Hematopoietic multipotent progenitor cell treated with erythropoietin and hydrocortisone succinate and interleukin-3 and kit ligand, for 8 days (in vitro differentiated cells): ENCODE data around the gene CRK.
A peak's percentile ranks its signal among the peaks of the same experiment; 100 is the strongest.
"Not testable (repeated sequence)": the region's sequence is repeated elsewhere in the genome, so short reads cannot be mapped to it uniquely, and the experiment has no call there.

Experiments used
- DNase-seq: peaks from one replicate; pipeline ENCODE4 v3.0.0-alpha.2; 2015

The CRK gene

DNA sequence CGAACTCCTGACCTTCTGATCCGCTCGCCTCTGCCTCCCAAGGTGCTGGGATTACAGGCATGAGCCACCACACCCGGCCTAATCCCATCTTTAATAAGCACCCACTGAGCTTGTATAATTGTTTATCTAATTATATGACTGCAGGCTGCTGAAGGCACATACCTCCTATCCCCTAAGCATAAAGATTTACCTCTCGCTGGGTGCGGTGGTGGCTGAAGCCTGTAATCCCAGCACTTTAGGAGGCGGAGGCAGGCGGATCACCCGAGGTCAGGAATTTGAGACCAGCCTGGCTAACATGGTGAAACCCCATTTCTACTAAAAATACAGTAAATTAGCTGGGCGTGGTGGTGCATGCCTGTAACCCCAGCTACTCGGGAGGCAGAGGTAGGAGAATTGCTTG is 35.9 kb downstream of the CRK start:
- no peak for DNase-seq

DNA sequence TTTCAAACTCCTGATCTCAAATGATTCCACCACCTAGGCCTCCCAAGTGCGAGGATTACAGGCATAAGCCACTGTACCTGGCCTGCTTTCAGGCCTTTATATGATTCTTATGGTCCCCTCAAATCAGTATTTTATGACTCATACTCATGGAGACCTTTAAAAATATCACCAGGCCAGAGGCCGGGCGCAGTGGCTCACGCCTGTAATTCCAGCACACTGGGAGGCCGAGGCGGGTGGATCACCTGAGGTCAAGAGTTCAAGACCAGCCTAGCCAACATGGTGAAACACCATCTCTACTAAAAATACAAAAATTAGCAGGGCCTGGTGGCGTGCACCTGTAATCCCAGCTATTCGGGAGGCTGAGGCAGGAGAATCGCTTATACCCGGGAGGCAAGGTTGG is 37.6 kb downstream of the CRK start:
- DNase-seq: not testable (repeated sequence)

DNA sequence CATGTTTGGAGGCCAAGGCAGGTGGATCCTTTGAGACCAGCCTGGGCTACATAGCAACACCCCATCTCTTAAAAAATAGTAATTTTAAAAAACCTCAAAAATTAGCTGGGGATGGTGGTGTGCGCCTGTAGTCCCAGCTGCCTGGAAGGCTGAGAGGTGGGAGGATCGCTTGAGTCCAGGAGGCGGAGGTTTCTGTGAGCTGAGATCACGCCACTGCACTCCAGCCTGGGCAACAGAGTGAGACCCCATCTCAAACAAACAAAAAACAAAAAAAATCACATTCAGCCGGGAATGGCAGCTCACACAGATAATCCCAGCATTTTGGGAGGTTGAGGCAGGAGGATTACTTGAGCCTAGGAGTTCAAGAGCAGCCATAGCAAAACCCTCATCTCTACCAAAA is 39.6 kb downstream of the CRK start:
- no peak for DNase-seq

DNA sequence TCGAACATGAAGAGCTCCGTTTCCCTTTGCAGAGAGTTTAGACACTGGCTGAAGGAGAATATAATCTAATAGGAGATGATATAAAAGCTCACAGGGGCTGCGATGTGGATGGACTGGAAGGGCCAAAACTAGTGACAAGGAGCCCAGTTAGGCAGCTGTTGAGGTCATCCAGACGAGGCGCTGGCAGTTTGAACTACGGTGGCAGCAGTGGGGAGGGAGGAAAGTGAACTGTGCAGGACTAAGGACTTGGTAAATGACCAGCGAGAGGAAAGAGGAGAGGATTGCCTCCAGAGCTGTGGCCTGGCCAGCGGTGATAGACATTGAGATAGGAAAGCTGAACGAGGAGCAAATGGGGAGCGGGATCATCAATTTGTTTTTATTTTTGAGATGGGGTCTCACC is 41.4 kb downstream of the CRK start:
- no peak for DNase-seq

DNA sequence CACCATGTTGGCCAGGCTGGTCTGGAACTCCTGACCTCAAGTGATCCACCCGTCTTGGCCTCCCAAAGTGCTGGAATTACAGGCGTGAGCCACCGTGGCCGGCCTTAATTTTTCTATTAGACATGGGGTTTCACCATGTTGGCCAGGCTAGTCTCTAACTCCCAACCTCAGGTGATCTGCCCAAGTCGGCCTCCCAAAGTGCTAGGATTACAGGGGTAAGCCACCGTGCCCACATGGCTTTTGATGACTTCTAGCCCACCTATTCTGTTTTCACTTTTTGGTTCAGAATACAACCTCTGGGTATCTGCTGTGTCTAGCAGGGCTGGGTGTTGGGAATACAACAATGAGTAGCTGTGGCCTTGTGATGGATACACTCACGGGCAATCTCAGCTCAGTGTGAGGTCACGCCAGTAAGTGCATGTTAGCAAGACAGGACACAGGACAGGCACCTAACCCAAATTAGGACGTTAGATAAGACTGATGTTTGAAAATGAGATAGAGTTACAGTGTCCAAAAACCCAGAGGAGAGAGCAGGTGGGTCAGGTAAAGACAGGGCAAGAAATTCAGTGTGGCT is 41.9 kb downstream of the CRK start:
- DNase-seq: no peak

DNA sequence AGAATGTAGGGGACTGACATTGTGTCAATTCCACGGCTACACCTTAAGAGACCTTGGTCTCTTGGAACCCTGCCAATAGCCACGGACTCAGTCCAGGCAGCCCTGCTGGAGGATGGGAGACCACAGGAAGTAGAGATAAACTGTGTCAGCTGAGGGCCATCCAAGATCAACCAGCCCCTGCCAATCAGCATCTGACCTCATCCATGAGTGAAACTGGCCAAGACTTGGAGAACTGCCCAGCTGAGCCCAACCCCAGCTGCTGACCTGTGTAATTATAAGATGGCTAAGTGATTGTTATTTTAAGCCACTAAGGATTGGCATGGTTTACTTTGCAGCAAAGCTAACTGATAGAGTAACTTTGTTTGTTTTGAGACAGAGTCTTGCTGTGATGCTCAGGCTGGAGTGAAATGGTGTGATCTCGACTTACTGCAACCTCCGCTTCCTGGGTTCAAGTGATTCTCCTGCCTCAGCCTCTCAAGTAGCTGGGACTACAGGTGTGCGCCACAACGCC is 42.7 kb downstream of the CRK start:
- peak; percentile 72 for DNase-seq

DNA sequence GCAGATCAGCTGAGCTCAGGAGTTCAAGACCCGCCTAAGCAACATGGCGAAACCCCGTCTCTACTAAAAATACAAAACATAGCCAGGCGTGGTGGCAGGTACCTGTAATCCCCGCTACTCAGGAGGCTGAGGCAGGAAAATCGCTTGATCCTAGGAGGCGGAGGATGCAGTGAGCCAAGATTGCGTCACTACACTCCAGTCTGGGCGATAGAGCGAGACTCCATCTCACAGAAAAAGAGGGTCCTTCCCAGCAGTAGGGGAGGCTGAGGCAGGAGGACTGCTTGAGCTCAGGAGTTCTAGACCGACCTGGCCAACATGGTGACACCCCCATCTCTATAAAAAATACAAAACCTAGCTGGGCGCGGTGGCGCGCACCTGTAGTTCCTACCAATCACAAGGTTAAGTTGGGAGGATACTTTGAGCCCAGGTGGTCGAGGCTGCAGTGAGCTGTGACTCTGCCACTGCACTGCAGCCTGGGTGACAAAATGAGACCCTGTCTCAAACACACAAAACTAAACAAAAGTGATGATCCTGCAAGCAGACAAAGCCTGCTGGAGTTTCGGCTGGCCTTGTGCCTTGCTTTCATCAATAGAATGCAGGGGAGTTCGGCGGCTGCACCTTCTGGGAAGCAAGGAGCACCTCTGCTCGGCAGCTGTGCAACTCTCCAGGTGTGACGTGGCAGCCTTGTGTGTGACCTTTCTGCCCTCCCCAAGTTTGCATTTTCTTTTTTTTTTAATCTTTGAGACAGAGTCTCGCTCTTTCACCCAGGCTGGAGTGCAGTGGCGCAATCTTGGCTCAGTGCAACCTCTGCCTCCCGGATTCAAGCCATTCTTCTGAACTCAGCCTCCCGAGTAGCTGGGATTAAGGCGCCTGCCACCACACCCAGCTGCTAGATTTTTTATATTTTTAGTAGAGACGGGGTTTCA is 43.6 kb downstream of the CRK start:
- DNase-seq: no peak

DNA sequence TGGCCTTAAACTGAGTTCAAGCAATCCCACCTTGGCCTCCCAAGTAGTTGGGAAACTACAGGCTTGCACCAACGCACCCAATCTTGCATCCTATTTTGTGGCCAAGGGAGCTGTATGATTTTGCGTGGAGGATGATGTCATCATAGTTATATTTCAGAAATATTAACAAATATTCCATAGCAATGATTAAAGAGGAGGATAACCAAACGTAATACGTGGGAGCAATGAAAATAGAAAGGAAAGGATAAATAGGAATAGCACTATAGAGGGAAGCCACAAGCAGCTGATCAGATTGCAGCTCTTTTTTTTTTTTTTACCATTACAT is 53.8 kb downstream of the CRK start:
- DNase-seq: no peak

DNA sequence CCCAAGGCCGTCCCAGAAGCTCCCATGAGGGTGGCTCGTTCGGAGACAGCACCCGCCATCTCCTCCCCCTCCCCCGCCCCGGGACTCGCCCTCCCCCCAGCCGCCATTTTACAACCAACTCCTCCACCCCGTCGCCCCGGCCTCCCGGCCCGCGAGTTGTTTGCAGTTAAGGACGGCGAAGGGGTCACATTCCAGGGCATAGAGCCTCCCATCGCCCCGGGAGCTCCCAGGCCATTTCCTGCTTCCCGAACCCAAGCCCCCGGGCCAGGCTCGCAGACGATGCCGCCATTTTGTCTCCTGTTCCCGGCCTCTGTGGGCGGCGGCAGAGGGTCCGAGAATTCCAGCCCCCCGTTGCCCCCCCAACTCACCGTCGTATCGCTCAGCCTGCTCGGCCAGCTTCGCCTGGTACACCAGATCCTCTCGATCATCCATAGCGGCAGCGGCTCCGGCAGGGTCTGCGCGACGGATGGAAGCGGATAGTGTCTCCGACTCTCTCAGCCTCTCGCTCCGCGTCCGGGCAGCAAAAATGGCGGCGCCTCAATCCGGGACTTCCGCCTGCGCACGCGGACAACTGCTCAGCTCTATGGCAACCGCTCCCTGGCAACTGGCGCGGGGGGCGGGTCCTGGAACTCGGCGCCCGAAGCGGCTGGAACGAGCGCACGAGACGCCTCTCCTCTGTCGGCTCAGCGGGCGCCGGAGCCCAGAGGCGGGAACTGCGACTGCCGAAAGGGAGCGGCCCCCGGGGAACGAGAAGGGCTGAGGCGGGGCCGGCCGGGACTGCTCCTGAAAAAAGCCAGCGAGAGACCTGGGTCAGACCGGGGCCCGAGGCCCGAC is 56.1 kb downstream of the CRK start, which contains the start of gene YWHAE:
YWHAE (minus strand) TSS at position 544 of the 834 bp plus-strand sequence; CDS start at position 432, 112 bp downstream.
- peak; percentile 95 for DNase-seq

DNA sequence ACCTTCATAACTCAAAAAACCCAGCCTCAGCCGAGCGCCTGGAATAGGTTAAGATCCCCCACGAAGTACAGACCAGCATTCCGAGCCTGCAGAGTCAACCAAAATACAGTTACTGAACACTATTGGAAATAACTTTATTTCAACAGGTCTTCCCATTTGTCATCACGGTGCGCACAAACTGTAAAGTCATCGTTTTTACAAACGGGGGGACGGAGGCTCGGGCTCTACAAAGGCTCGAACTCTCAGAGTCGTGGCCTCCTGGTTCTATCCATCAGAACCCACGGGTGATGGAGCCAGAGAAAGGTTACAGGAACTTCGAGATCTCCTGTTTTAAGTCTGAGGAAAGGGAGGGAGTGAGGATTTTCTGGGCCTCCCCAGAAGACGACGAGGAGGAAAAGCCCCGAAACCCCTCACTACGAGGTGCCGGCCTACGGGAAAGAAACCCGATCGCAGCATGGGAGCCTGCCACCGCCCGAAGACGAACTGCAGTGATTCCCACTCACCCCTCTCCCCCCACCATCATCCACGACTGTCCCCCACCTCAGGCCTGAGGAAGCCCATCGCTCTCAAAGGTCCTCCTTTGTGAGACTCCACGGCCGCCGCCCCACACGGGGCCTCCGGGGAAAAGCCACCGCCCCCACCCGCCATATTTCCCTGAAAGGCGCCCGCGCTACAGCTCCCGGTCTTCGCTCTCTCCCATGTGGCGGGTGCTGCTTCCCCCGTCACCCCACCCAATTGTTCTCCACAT is 56.9 kb downstream of the CRK start:
- peak; percentile 43 for DNase-seq

DNA sequence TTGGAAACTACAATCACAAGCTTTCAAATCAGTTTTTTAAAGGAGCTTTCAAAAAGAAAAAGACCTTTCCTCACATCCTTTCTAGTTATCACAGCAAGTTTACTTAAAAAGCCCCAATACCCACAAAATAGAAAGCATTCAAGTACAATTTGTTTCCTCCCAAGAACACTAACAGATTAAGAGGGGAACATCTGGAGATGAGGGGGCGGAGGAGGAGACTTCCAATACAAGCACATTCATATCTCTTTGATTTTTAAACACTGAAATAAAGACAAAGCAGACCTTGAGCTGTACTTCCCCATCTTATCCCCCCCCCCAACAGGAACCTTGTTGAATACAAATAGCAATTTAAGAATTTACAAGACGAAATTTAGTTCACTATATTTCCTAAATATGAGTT is 58.0 kb downstream of the CRK start:
- DNase-seq: no peak

DNA sequence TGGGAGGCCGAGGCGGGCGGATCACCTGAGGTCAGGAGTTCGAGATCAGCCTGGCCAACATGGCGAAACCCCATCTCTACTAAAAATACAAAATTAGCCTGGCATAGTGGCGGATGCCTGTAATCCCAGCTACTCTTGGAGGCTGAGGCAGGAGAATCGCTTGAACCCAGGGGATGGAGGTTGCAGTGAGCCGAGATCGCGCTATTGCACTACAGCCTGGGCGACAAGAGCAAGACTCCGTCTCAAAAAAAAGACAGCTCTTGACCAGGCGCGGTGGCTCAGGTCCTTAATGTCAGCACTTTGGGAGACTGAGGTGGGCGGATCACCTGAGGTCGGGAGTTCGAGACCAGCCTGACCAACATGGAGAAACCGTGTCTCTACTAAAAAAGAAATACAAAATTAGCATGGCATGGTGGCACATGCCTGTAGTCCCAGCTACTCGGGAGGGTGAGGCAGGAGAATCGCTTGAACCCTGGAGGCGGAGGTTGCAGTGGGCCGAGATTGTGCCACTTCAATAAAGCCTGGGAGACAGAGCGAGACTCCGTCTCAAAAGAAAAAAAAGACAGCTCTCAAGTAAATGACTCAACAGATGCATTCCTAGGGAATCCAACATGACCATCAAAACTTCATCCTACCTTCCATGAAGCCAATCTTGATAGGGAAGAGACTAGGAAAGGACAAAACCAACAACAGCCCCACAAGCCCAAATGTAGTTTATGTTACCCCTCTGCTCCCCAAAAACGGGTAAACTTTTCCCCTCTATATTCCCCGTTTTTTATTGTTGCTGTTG is 60.0 kb downstream of the CRK start:
- not testable (repeated sequence) for DNase-seq

DNA sequence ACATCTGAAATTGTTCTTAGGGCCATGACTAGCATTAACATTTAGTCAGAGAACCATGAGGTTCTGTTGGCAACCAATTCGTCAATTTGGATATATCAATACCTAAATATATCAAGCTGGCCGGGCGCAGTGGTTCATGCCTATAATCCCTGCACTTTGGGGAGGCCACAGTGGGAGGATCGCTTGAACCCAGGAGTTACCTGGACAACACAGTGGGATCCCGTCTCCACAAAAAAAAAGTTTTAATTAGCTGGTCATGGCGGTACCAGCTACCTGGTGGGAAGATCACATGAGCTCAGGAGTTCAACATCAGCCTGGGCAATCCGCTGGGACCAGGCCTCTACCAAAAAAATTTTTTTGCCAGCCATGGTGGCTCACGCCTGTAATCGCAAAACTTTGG is 64.5 kb downstream of the CRK start:
- no peak for DNase-seq

DNA sequence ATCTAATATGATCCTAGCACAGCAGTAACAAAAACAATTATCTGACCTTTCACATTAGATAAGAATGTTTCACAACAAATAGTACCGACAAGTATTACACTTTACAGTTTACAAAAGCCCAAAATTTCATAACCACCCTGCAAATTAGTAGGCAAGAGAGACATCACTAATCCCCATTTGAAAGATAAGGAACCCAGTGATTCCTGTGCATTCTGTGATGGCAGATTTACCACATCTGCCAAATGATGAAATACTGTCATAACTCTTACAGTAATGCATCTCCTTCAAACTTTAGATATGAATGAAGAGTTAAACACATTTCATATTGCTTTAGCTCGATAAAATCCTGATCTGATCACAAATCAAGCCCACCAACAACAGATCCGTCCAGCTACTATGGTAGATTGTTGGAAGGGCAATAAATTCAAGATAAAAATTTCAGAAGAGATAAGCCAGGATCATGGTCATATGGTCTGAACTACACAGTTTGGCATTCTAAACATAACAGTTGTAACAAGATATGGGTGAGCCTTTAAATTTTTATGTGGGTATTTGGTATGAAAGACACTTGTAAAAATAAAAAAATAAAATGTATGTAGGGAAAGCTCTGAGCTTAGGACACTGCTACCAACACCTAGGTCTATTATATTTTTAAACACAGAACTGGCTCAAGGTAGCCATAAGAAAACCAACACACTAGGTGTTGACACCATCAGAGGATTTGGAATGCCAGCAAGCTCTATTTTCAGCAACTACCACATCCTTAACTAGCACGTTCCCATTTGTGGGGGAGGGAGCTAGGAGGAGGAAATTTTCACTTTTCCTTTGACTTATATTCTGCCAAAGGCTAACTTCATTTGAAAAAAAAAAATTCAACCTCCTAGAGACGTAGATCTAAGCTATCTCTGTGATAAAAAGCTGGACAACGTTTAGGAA is 65.3 kb downstream of the CRK start:
- peak; percentile 49 for DNase-seq

DNA sequence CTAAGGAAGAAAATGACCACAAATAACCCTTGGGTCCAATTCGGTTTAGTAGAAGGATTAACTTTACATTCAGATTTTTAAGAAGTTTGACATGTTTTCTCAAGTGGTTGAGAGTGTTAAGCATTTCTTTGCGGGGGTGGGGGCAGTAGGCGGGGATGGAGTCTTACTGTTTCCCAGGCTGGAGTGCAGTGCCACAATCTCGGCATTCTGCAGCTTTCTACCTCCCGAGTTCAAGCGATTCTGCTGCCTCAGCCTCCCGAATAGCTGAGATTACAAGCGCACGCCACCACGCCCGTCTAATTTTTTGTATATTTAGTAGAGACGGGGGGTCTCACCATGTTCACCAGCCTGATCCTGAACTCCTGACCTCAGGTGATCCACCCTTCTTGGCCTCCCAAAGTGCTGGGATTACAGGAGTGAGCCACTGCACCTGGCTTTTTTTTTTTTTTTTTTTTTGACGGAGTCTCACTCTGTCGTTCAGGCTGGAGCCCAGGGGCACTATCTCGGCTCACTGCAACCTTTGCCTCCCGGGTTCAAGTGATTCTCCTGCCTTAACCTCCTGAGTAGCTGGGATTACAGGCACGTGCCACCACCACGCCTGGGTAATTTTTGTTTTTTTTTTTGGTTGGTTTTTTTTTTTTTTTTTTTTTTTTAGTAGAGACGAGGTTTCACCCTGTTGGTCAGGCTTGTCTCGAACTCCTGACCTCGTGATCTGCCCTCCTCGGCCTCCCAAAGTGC is 68.4 kb downstream of the CRK start:
- DNase-seq: not testable (repeated sequence)

DNA sequence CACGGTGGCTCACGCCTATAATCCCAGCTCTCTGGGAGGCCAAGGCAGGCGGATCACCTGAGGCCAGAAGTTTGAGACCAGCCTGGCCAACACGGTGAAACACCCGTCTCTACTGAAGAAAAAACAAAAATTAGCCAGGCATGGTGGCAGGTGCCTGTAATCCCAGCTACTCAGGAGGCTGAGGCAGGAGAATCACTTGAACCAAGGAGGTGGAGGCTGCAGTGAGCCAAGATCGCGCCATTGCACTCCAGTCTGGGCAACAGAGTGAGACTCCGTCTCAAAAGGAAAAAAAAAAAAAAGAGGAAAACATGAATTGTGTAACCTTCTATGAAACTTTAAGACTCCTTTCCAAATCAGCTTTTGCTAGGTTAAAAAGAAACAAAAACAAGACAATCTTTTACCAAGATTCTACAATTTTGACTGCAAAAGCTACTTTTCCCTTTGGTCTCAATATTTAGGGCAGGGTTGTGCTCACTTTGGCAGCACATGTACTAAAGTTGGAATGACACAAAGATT is 69.3 kb downstream of the CRK start:
- DNase-seq: not testable (repeated sequence)

DNA sequence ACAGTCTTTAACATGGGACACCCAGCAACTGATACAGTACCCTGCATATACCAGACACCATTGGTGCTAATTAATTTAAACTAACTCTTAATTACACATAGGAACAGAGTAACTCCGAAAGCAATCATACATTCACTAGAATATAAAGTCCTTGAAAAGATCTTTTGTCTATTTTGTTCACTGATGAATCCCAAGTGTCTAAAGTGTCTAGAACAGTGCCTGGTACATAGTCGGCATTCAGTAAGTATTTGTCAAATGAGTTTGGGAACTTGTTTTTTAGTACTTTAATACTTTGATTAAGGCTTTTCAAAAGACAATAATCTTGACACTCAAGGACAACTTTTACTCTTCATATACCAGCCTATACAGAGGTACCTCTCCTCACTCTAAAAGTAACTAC is 69.8 kb downstream of the CRK start:
- DNase-seq: no peak

DNA sequence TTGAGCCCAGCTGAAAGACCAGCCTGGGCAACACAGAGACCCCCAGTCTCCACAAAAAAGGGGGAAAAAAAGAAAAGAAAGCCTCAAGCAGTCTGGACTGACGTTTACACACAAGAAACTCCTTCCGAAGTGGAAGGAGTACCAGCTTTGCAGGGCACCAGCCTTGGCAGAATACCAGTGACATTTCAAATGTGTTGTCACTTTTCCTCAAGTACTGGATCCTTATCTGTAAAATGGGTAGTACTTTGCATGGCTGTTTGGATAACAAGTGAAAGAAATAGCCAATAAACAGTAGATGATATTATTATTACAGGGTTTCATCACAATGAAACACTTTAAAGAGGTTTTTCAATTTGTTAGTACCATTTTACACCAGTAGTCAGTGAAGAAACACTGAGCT is 70.2 kb downstream of the CRK start:
- peak; percentile 74 for DNase-seq

DNA sequence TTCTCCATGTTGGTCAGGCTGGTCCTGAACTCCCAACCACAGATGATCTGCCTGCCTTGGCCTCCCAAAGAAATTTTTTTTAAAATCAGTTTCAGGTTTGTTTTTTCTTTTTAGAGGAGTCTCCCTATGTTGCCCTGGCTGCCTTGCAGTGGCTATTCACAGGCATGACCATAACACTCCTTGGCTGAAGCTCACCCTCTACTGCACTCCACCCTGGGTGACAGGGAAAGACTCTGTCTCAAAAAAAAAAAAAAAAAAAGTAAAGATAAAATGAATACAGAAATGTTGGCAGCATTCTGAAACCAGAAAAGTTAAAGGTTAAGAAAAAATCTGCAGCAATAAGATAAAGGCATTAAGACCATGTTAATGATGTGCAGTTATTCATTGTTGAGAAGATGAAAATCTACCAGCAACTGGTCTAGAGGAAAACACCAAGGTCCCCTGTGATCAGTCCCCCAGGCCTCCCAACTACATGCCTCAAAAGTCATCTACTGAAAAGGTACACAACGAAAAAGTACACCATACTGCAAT is 71.1 kb downstream of the CRK start:
- peak; percentile 78 for DNase-seq
